ENCODE results near the gene NARS2.

DNA sequence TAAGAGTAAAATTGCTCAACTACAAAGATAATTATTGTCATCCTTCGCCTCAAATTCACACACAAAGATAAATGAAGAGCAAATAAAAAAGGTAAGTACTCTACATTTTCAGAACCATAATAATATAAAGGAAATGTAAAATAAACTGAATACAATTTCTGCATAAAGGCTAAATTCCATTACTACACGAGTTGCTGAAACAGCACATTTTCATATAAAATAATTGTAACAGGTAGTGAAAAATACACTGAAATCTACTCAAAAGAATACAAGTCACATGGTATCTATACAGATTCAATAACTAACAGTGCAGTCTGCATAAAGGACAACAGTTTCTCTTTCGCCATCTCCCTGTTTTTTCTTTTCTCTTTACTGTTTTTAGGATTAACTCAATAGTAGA lies 102.3 kb downstream of the NARS2 start:
- no peak for TF ChIP-seq POLR2A (IDR thresholded peaks at IDR 0.05; ENCODE audit: low read length)
- TF ChIP-seq GATA1 (IDR thresholded peaks at IDR 0.05; ENCODE audit: low read depth, low read length): no peak
